ENCODE data around the gene RNF43. TPM values are rescaled to one million over a fixed set of nuclear protein-coding genes. Genes with fewer than 3 reads are reported as not detected.
A peak's percentile ranks its signal among the peaks of the same experiment; 100 is the strongest.

The RNF43 gene
- total and polyA plus RNA-seq, 2 of the 13 experiments (the other 11 are each of a cell fraction or from before 2014, with no cell fraction given), result 31.0 to 53.4 TPM

DNA sequence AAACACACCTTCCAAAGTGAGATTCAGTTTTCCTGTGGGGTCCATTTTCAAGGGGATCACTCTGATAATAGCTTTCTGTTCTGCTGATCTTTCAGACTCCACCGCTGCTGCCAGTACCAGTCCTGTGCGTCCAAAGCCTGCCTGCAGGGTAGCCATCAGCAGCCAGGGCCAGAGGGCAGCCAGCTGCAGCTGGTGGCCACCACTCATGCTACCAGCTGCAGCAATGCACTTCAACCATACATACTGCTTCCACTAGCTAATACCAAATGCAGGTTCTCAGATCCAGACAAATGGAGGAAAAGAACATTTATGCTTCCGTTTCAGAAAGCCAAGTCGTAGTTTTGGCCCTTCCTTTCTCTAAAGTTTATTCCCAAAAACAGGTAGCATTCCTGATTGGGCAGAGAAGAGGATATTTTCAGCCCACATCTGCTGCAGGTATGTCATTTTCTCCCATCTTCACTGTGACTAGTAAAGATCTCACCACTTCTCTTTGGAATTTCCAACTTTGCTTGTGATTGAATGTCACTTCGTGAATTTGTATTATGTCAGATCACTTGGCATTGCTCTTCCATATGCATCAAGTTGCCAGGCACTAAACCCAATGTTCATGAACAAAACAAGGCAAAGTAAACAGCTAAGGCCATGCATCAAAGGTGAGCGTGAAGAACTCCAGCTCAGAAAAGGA, 1.8 kb downstream of the RNF43 start (continued):
- TF ChIP-seq KLF15 (CRISPR knock-in tag; IDR thresholded peaks at IDR 0.05; ENCODE audit: borderline replicate concordance) (no peak), ZNF839 (CRISPR knock-in tag; IDR thresholded peaks at IDR 0.05; ENCODE audit: borderline replicate concordance) (no peak), ZNF12 (CRISPR knock-in tag; IDR thresholded peaks at IDR 0.05) (peak; percentile 67; the same call in 1 of the 2 replicates), POGZ (CRISPR knock-in tag; IDR thresholded peaks at IDR 0.05) (no peak), NFKBIZ (CRISPR knock-in tag; IDR thresholded peaks at IDR 0.05) (peak; percentile 36; the same call in 1 of the 2 replicates), YY1 (IDR thresholded peaks at IDR 0.05; ENCODE audit: insufficient read depth, insufficient replicate concordance, low read depth, low read length) (peak; percentile 59), ZNF331 (CRISPR knock-in tag; IDR thresholded peaks at IDR 0.05) (no peak), SP4 (CRISPR knock-in tag; IDR thresholded peaks at IDR 0.05) (no peak), ARNT2 (CRISPR knock-in tag; IDR thresholded peaks at IDR 0.05; ENCODE audit: low read depth) (no peak), SOX6 (IDR thresholded peaks at IDR 0.05) (no peak), SOX6 (CRISPR knock-in tag; IDR thresholded peaks at IDR 0.05) (peak; percentile 34; the same call in 1 of the 2 replicates), ARNTL (CRISPR knock-in tag; IDR thresholded peaks at IDR 0.05) (no peak), NCOA1 (CRISPR knock-in tag; IDR thresholded peaks at IDR 0.05) (no peak), ZNF343 (CRISPR knock-in tag; IDR thresholded peaks at IDR 0.05) (no peak), MEIS1 (CRISPR knock-in tag; IDR thresholded peaks at IDR 0.05; ENCODE audit: borderline replicate concordance) (no peak), MTA3 (CRISPR knock-in tag; IDR thresholded peaks at IDR 0.05) (no peak), NCOA5 (CRISPR knock-in tag; IDR thresholded peaks at IDR 0.05) (no peak), ZBTB8A (CRISPR knock-in tag; IDR thresholded peaks at IDR 0.05; ENCODE audit: borderline replicate concordance, low read depth) (no peak), ZNF317 (CRISPR knock-in tag; IDR thresholded peaks at IDR 0.05) (no peak), MATR3 (CRISPR knock-in tag; IDR thresholded peaks at IDR 0.05) (no peak), ZNF547 (CRISPR knock-in tag; IDR thresholded peaks at IDR 0.05) (peak; percentile 71), KDM5B (CRISPR knock-in tag; IDR thresholded peaks at IDR 0.05; ENCODE audit: borderline replicate concordance) (no peak; the same call in 1 of the 2 replicates), ZNF775 (CRISPR knock-in tag; IDR thresholded peaks at IDR 0.05; ENCODE audit: borderline replicate concordance) (no peak), KDM1A (CRISPR knock-in tag; IDR thresholded peaks at IDR 0.05) (no peak), ZMYM4 (CRISPR knock-in tag; IDR thresholded peaks at IDR 0.05) (no peak), NKX3-1 (CRISPR knock-in tag; IDR thresholded peaks at IDR 0.05) (0 out of 2 replicates have a peak, but pooled peaks have one; percentile 20), ZBTB46 (CRISPR knock-in tag; IDR thresholded peaks at IDR 0.05; ENCODE audit: borderline replicate concordance) (no peak), NFATC3 (CRISPR knock-in tag; IDR thresholded peaks at IDR 0.05) (no peak)
- TF ChIP-seq, protein P1, sequence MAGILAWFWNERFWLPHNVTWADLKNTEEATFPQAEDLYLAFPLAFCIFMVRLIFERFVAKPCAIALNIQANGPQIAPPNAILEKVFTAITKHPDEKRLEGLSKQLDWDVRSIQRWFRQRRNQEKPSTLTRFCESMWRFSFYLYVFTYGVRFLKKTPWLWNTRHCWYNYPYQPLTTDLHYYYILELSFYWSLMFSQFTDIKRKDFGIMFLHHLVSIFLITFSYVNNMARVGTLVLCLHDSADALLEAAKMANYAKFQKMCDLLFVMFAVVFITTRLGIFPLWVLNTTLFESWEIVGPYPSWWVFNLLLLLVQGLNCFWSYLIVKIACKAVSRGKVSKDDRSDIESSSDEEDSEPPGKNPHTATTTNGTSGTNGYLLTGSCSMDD (CRISPR knock-in tag; IDR thresholded peaks at IDR 0.05), result no peak
- TF ChIP-seq, protein P2, sequence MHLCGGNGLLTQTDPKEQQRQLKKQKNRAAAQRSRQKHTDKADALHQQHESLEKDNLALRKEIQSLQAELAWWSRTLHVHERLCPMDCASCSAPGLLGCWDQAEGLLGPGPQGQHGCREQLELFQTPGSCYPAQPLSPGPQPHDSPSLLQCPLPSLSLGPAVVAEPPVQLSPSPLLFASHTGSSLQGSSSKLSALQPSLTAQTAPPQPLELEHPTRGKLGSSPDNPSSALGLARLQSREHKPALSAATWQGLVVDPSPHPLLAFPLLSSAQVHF (CRISPR knock-in tag; IDR thresholded peaks at IDR 0.05), result no peak
